ENCODE data around the gene PPP2R3A.
"Not testable (repeated sequence)": the region's sequence is repeated elsewhere in the genome, so short reads cannot be mapped to it uniquely, and the experiment has no call there.

The PPP2R3A gene

GRCh38 chr3:136161516-136161915 lies 196.0 kb downstream of the PPP2R3A start:
- no peak for DNase-seq (ENCODE audit: low read depth)

- DNase-seq (ENCODE audit: low read depth), result no peak
These were observed 196.8 kb downstream of the PPP2R3A start for GRCh38 chr3:136162322-136162721.

GRCh38 chr3:136163607-136164006 lies 198.1 kb downstream of the PPP2R3A start:
- DNase-seq (ENCODE audit: low read depth), result not testable (repeated sequence)

- DNase-seq (ENCODE audit: low read depth), result no peak
These were observed 201.0 kb downstream of the PPP2R3A start for GRCh38 chr3:136166507-136166906.

- DNase-seq (ENCODE audit: low read depth), result not testable (repeated sequence)
These were observed 202.7 kb downstream of the PPP2R3A start for GRCh38 chr3:136168236-136168635.

- DNase-seq (ENCODE audit: low read depth), result peak; percentile 27
These were observed 205.6 kb downstream of the PPP2R3A start for GRCh38 chr3:136171097-136171542.

- DNase-seq (ENCODE audit: low read depth), result no peak
These were observed 208.5 kb downstream of the PPP2R3A start for GRCh38 chr3:136173939-136174490.

- DNase-seq (ENCODE audit: low read depth), result no peak
These were observed 212.3 kb downstream of the PPP2R3A start for GRCh38 chr3:136177876-136178275.

GRCh38 chr3:136181741-136182140 lies 216.2 kb downstream of the PPP2R3A start:
- no peak for DNase-seq (ENCODE audit: low read depth)

GRCh38 chr3:136184703-136185102 lies 219.2 kb downstream of the PPP2R3A start:
- DNase-seq (ENCODE audit: low read depth), result no peak

- DNase-seq (ENCODE audit: low read depth), result no peak
These were observed 220.8 kb downstream of the PPP2R3A start for GRCh38 chr3:136186344-136186743.

GRCh38 chr3:136186846-136187245 lies 221.3 kb downstream of the PPP2R3A start:
- DNase-seq (ENCODE audit: low read depth), result no peak

GRCh38 chr3:136187868-136188267 lies 222.3 kb downstream of the PPP2R3A start:
- DNase-seq (ENCODE audit: low read depth), result no peak

- DNase-seq (ENCODE audit: low read depth), result no peak
These were observed 223.5 kb downstream of the PPP2R3A start for GRCh38 chr3:136189043-136189442.

- DNase-seq (ENCODE audit: low read depth), result no peak
These were observed 224.5 kb downstream of the PPP2R3A start for GRCh38 chr3:136189859-136190617.

- not testable (repeated sequence) for DNase-seq (ENCODE audit: low read depth)
These were observed 226.7 kb downstream of the PPP2R3A start for GRCh38 chr3:136192195-136192594.

GRCh38 chr3:136192831-136193230 lies 227.3 kb downstream of the PPP2R3A start:
- no peak for DNase-seq (ENCODE audit: low read depth)

GRCh38 chr3:136193278-136194054 lies 227.9 kb downstream of the PPP2R3A start:
- no peak for DNase-seq (ENCODE audit: low read depth)

- peak; percentile 34 for DNase-seq (ENCODE audit: low read depth)
These were observed 229.1 kb downstream of the PPP2R3A start for GRCh38 chr3:136194409-136195257.

- DNase-seq (ENCODE audit: low read depth), result peak; percentile 72
These were observed 229.9 kb downstream of the PPP2R3A start for GRCh38 chr3:136195258-136196063.

- DNase-seq (ENCODE audit: low read depth), result no peak
These were observed 230.5 kb downstream of the PPP2R3A start, which contains the start of gene MSL2 for GRCh38 chr3:136196064-136196400. MSL2 (minus strand) TSS chr3:136196335; CDS start chr3:136195113, 1,222 bp downstream.
